CD4-positive, alpha-beta T cell treated with Interleukin-4 for 1 hour (primary cell): ENCODE results near the gene R3HDM2.
"Not testable (repeated sequence)": the region's sequence is repeated elsewhere in the genome, so short reads cannot be mapped to it uniquely, and the experiment has no call there.

Source experiments
- DNase-seq, 2 donors: peaks; one replicate each; pipeline ENCODE4 v3.0.0-alpha.2; 2020 to 2022

R3HDM2 gene

GRCh38 chr12:57452181-57452936 is 21.5 kb upstream of the R3HDM2 start:
- DNase-seq, result no peak

DNA sequence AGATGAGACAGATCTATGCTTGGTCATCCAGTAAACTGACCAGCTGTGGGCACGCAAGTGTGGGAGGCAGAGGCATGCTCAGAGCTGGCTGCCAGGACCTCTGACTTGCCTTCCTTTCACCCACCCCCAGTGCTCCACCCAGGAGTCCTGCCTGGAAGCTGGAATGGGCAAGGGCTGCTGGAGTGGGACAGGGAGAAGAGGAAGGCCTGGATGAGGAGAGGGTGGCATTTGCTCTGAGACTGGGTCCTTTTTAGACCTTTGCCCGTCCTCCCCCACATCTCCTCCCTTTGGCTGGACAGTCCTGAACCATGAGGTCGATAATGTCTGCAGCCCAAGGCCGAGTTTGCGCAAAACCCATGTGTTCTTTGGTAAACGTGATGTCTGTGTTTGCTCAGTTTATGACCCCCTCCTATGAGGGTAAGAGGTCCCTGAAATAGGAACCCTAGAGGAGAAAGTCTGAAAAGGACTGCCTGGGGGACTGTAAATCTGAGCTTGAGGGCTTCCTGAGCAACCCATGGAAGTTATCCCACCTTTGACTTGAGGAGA is 20.5 kb upstream of the R3HDM2 start:
- DNase-seq, result no peak

DNA sequence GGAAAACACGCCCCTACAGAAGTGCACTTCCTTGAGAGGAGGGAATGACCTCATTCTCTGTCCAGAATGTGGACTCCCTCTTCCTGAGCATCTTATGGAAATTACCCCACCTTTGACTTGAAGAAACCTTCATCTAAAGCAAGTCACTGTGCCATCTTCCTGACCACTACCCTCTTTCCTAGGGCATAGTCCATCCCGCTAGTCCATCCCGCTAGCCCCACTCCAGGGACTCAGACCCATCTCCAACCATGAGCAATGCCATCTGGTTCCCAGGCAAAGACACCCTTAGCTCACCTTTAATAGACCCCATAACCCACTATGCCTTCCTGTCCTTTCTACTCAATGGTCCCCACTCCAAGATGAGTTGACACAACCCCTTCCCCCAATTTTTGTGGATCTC is 19.2 kb upstream of the R3HDM2 start:
- DNase-seq, result no peak

DNA sequence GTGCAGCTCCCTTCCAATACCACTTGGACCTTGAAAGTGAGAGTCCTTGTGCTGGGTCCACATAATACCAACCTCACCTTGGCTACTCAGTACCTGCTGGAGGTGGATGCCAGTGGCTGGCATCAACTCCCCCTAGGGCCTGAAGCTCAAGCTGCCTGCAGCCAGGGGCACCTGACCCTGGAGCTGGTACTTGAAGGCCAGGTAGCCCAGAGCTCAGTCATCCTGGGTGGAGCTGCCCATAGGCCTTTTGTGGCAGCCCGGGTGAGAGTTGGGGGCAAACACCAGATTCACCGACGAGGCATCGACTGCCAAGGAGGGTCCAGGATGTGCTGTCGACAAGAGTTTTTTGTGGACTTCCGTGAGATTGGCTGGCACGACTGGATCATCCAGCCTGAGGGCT is 18.5 kb upstream of the R3HDM2 start:
- no peak for DNase-seq

- no peak for DNase-seq
These were observed 17.8 kb upstream of the R3HDM2 start for GRCh38 chr12:57448669-57449068.

- DNase-seq, result no peak
These were observed 15.6 kb upstream of the R3HDM2 start for GRCh38 chr12:57446292-57446960.

DNA sequence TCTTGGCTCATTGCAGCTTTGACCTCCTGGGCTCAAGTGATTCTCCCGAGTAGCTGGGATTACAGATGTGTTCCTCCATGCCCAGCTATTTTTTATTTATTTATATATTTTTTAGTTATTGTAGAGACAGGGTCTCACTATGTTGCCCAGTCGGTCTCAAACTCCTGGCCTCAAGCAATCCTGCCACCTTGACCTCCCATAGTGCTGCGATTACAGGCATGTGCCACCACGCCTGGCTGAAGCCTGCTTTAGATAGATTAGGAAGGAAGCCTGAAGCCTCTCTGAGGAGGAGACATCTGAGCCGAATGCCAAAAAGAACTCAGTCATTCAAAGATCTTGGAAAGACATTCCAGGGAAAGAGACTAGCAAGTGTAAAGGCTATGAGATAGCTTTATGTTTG is 13.9 kb upstream of the R3HDM2 start:
- no peak for DNase-seq

DNA sequence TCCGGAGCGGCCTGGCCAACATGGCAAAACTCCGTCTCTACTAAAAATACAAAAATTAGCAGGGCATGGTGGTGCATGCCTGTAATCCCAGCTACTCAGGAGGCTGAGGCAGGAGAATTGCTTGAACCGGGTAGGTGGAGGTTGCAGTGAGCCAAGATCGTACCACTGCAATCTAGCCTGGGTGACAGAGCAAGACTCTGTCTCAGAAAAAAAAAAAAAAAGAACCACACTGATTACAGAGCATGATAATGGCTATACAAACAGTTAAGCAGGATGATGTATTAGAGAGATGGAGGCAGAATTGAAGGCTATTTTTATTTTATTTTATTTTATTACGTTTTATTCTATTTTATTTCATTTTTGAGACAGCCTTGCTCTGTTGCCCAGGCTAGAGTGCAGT is 13.5 kb upstream of the R3HDM2 start:
- DNase-seq, result not testable (repeated sequence)

DNA sequence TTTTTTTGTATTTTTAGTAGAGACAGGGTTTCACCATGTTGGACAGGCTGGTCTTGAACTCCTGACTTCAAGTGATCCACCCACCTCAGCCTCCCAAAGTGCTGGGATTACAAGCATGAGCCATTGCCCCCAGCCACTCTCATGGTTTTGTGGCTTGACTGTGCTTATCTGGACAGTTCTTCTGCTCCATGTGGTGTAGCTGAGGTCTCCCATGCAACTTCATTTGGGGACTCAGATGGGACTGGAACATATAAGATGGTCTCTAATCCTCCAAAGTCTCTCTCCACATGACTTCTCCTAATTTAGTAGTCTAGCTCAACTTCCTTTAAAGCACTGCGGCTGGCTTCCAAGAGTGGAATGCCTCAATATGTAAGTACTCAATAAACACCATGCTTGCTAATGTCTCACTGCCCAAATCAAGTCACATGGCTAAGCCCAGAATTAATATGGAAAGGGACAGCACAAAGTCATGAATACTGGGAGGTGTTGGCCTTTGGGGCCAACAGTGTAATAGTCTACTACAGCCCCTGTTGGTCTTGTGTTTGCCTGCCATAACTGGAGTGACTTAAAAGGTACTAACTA is 11.1 kb upstream of the R3HDM2 start:
- DNase-seq, result no peak

DNA sequence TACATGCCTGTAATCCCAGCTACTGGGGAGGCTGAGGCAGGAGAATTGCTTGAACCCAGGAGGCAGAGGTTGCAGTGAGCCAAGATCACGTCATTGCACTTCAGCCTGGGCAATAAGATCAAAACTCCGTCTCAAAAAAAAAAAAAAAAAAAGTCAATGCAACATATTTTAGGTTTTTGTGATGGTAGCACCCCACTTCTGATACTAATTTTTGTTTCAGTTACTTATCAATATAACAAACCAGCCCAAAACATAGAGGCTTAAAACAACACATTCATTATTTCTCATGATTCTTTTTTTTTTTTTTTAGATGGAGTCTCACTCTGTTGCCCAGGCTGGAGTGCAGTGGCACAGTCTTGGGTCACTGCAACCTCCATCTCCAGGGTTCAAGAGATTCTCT is 10.6 kb upstream of the R3HDM2 start:
- DNase-seq, result not testable (repeated sequence)

GRCh38 chr12:57439762-57440266 is 9.0 kb upstream of the R3HDM2 start:
- no peak for DNase-seq

GRCh38 chr12:57438400-57438799 is 7.6 kb upstream of the R3HDM2 start:
- DNase-seq, result no peak

DNA sequence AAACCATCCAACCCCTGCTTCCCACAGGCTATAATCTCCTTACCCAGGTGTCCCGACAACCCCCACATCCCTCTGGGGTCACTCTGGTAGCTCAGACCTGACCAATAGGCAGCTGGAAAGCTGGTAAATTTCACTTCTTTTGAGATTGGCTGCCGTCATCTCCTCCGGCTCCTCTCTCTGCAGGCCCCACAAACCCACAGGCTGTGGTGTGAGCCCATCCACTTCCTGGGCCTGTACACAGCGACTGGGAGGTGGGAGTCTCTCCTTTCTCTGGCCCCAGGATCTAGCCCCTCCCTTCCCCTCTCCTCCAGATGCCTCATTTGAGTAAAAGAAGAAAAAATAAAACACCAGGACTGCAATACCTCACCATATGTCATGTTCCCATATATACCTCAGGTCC is 4.5 kb upstream of the R3HDM2 start:
- DNase-seq, result no peak

- DNase-seq, result no peak
These were observed 3.8 kb upstream of the R3HDM2 start, which contains the start of gene INHBC for GRCh38 chr12:57434517-57435223. TSS of gene INHBC (plus strand) at chr12:57434784. CDS start at chr12:57434887, 103 bp downstream.

- DNase-seq, result no peak
These were observed 2.5 kb upstream of the R3HDM2 start for GRCh38 chr12:57433370-57433769.

GRCh38 chr12:57431654-57432188 is 878 bp upstream of the R3HDM2 start:
- DNase-seq, result no peak

- DNase-seq, result peak in 1 of 2 donors; percentile 62
These were observed 522 bp downstream of the R3HDM2 start for GRCh38 chr12:57430112-57430930.

GRCh38 chr12:57429473-57430111 is 1.3 kb downstream of the R3HDM2 start:
- DNase-seq, result no peak

- DNase-seq, result no peak
These were observed 1.9 kb downstream of the R3HDM2 start for GRCh38 chr12:57428965-57429364.

DNA sequence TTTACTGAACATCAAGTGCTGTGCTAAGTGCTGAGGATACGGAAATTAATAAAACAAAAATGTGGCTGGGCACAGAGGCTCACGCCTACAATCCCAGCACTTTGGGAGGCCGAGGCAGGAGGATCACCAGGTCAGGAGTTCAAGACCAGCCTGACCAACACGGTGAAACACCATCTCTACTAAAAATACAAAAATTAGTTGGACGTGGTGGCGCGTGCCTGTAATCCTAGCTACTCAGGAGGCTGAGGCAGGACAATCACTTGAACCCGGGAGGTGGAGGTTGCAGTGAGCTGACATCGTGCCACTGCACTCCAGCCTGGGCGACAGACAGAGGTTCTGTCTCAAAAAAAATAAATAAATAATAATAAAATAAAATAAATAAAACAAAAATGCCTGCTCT is 3.9 kb downstream of the R3HDM2 start:
- not testable (repeated sequence) for DNase-seq

- no peak for DNase-seq
These were observed 10.4 kb downstream of the R3HDM2 start for GRCh38 chr12:57420482-57420881.
